T-helper 1 cell treated with Interleukin-12 subunit alpha and Interleukin-12 subunit beta and Interleukin-4 antibody, amounts not matched to agents 30 ng/mL and 1 ng/mL, for 36 hours (primary cell): Measurements from ENCODE around the gene CASZ1. TPM values are rescaled to one million over a fixed set of nuclear protein-coding genes. Genes with fewer than 3 reads are reported as not detected.

Experiments
- intact Hi-C: fragments of 100-400 bp; cut with micrococcal nuclease; formaldehyde crosslinking; loops from one replicate; pipeline ENCODE4 v1.15.1; 2024
- total RNA-seq: library from RNA; stranded (reverse); gene quantifications from 2 replicates; pipeline ENCODE4 v1.2.3, GENCODE V29; 2022

The CASZ1 gene
- total RNA-seq, 1 donor from 2014 or later = 9.5 TPM

DNA sequence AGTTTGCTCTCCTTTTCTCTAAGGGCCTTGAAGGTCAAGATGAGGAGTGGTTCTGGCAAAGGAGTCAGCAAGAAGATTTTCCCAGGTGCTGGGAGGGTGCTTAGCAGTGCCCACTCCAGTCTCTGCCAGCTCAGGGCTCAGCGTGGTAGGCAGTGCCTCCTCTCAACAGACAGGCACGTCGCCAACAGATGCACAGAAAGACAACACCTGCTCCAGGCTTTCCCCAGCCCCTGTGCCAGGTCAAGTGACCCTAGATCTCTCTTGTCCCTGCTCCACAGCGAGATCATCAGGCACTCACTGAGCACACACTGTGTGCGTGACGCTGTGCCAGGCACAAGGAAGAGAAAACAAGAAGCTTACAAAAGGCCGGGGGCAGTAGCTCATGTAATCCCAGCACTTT is 86.0 kb downstream of the CASZ1 start:
- intact Hi-C loops = no loop called here

- intact Hi-C loops = no loop called here
These were observed 86.8 kb downstream of the CASZ1 start for GRCh38 chr1:10709646-10710045.

DNA sequence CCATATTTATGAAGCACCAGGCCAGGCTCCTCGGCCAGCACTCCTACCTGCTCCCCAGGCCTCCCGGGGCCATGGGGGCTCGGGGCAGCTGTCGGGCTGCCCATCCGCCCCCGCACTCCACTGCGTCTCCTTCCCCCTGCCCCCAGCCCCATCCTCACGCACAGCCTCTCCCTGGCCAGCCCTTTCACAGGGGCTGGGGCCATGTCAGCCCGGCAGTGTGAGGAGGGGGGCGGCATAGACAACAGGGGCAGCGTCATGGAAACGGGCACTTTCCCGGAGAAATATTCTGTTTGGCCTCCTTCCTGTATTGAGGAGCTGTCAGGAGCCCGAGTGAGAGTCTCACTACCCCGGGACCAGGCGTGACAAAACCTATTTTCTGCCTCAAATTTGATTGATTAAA is 87.3 kb downstream of the CASZ1 start:
- intact Hi-C loops = no loop called here

DNA sequence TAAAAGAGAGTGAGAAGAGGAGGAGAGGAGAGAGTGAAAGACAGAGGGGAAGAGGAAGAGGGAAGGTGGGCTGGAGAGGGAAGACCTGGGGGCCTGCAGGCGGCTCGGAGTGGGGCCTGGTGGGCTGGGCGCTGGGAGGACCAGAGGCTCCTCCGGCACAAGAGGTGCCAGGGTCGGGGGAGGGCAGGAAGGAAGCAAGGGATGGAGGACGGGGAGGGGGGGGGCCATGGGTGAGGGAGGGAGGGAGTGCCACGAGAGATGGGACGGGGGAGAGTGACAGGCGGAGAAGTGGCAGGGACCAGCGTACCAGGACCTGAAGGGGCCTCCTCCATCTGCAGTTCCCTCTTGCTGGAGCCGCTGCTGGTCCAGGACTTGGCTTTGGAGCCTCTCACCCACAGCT is 87.7 kb downstream of the CASZ1 start:
- intact Hi-C loops = no loop called here

DNA sequence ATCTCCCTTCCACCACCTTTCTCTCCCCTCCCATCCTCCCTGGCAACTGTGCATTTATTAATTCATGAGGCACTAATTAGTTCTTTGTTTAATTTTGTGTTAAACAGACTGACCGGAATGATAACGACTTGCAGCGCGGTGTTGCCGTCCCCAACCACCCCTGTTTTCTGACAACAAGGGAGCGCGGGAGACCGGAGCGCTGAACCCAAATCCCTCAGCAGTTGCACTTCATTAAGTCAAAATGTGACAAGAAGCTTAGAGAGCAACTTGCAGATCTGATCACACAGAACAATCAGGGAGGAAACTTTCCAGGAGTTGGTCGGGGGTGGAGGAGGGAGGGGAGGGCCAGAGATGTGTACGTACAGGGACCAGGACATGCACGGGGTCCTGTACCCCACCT is 89.2 kb downstream of the CASZ1 start:
- intact Hi-C loops = no loop called here

- intact Hi-C loops = no loop called here
These were observed 90.0 kb downstream of the CASZ1 start for GRCh38 chr1:10706376-10706913.

GRCh38 chr1:10705953-10706352 is 90.5 kb downstream of the CASZ1 start:
- intact Hi-C loops = no loop called here

GRCh38 chr1:10704368-10704882 is 92.0 kb downstream of the CASZ1 start:
- intact Hi-C loops = no loop called here

GRCh38 chr1:10703702-10704101 is 92.7 kb downstream of the CASZ1 start:
- intact Hi-C loops = no loop called here

DNA sequence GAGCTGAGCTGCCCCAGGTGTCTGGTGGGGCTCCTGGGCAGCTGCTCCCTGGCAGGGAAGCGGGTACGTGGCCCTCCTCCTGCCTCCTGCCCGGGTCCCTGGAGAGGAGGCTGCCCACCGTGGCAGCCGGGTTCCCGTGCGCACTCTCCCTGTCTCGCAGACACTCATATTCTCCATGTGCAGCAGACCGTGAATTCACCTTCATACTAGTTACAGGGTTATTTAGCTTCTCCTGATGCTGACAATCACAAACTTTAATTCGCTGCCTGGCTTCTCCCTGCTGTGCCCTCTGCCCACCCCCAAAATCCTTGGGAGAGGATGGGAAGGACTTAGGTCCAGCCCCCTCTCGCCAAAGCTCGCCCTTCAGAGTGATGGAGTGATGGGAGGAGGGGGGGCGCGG is 95.3 kb downstream of the CASZ1 start:
- intact Hi-C loops = no loop called here

- intact Hi-C loops = loop anchor here (10.0 kb wide), 1 partner anchor 875 kb away; the partner anchor contains the start of gene CLSTN1
These were observed 97.0 kb downstream of the CASZ1 start for GRCh38 chr1:10699470-10699835.

DNA sequence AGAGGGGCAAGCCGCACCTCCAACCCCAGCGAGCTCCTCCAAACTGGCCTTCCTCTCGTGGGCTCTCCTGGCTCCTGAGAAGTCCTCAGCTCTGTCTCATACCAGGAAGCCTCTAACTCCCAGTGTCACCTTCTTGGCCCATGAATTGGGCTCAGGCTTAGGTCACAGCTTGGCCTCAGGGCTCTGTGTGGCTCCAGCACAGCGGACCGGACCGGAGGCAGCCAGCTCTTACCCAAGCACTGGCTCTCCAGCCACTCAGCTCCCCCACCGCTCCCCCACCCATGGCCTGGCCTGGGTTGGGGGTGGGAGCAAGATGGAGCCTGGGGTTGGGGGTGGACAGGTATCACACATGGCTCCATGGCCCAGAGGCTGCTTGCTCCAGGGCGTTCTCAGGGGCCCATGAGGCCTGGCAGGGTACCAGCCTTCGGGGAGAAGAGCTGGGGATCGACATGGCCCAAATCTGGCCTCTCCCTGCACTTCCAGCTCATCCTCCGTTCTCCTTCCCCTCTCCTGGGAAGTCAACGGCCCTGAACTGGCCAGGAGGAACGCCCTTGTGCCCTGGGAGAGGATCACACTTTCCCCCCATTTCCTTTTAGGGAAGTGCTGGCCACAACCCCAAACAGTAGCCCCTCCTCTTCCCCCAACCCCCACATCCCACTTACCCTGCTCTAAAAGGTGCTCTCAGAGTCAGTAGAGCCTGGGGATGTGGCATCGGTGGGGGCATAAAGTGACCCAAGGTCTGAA is 97.5 kb downstream of the CASZ1 start:
- intact Hi-C loops = loop anchor here (10.0 kb wide), 1 partner anchor 874 kb away; the partner anchor contains the start of gene CLSTN1

- intact Hi-C loops = loop anchor here (10.0 kb wide), 1 partner anchor 873 kb away; the partner anchor contains the start of gene CLSTN1
These were observed 98.8 kb downstream of the CASZ1 start for GRCh38 chr1:10697621-10698160.

DNA sequence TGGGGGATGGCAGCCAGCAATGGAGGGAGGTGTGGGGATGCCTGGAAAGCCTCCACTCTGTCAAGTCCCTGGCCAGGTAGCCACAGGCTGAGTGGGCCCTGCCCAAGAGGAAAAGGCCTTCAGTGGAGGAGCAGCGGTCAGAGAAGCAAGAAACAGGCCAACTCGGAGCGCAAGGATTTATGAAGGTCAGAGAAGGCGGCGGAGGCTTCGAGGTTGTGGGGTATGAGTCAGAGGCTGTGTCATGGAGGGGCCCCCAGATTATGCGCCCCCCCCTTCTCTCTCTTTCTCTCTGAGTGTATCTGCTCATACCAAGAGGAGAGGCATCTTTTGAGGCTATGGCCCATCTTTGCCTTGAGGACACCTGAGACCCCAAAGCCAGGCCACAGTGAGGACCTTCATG is 99.5 kb downstream of the CASZ1 start:
- intact Hi-C loops = loop anchor here (10.0 kb wide), 1 partner anchor 872 kb away; the partner anchor contains the start of gene CLSTN1

GRCh38 chr1:10694633-10695627 is 101.5 kb downstream of the CASZ1 start:
- intact Hi-C loops = loop anchor here (1.0 to 10.0 kb wide), 5 partner anchors 172 to 870 kb away; partner anchors contain the start of genes CLSTN1, CTNNBIP1 and TARDBP

- intact Hi-C loops = loop anchor here (1.0 to 10.0 kb wide), 4 partner anchors 187 to 869 kb away; partner anchors contain the start of genes CLSTN1, CTNNBIP1 and TARDBP
These were observed 102.2 kb downstream of the CASZ1 start for GRCh38 chr1:10694274-10694632.

DNA sequence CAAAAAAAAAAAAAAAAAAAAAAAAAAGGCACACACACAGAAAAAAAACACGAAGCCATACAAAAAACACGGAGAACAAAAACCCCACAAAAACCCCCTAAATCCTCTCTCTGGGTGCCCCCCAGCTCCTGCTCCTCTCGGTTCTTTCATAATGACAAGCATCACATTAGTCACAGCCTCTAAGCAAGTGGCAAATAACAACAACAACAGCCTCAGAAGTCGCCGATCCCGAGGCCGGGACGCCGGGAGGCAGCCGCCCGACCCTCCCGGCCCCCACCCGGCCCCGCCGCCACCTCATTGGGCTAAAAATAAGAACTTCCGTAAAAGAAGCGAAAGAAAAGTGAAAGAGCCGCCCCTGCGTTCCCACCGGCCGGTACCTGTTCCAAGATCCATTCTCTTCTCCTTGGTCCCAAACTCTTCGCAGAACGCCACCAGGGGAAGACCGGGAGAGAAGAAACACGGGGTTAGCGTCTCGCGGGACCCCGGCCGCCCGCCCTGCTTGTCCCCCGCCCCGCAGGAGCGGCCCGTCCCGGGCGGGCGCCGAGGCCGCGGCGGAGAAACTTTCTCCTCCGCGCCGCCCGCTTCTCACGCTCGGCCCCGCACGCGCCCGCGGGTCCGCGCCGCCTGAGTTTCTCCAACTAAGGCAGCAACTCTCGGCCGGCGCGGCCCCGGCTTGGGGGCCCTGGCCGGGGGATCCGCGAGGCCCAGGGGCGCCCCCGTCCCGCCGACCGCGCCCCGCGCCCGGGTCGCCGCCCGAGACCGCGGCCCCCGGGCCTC is 102.8 kb downstream of the CASZ1 start:
- intact Hi-C loops = loop anchor here (1.0 to 10.0 kb wide), 5 partner anchors 186 to 869 kb away; partner anchors contain the start of genes CENPS, CLSTN1, CTNNBIP1 and TARDBP

GRCh38 chr1:10693152-10693496 is 103.3 kb downstream of the CASZ1 start:
- intact Hi-C loops = loop anchor here (1.0 to 10.0 kb wide), 3 partner anchors 263 to 868 kb away; partner anchors contain the start of genes CENPS, CLSTN1 and CTNNBIP1

DNA sequence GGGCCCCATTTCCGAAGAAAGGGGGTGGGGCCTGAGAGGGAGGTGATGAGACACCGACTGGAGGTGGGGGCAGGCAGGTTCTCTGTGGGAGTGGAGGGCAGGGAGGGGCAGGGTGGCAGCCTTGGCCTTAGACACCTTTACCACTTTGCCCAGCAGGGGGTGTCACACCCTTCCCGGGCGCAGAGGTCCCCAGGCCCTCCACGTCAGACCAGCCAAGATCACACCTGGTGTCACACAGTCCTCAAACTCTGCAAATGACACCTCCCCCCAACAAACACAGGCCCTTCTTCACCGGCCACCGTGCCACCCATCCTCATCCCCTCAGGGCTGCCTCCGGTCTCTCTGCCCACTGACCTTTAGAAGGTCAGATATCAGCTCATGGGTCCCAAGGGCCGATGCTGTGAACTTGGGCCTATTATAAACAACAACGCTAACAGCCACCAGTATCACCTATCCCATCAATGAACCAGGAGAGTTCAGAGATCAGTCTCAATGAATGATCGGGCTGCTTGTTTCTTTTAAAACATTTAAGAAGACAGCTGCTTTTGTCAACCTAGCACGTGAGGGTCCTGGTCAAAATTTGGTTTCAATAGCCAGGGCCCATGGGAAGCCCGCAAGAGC is 103.9 kb downstream of the CASZ1 start:
- intact Hi-C loops = loop anchor here (1.0 to 10.0 kb wide), 5 partner anchors 250 to 868 kb away; partner anchors contain the start of genes CENPS, CLSTN1 and CTNNBIP1
